Keratinocyte (primary cell): ENCODE measurements around the gene TRPM3. TPM values are rescaled to one million over a fixed set of nuclear protein-coding genes. Genes with fewer than 3 reads are reported as not detected.

ENCODE experiments used
- DNase-seq: peaks from one replicate; pipeline ENCODE4 v3.0.0-alpha.2; 2011; ENCODE audit warnings: low read depth, missing footprints, low spot score
- FAIRE-seq: peaks from 2 replicates; lab custom pipeline; 2011; peaks lifted over from hg19 to GRCh38; lab: Jason Lieb, UNC
- H2AFZ ChIP-seq: 2 replicates; pipeline ENCODE4 v1.6.0; 2012; ENCODE audit warnings: low read length, control low read depth, inconsistent platforms; ENCODE audit not compliant: control insufficient read depth
- H3K27ac ChIP-seq: 2 replicates; pipeline ENCODE4 v1.5.1; 2011; ENCODE audit warnings: low read length; ENCODE audit not compliant: control insufficient read depth, insufficient read depth
- H3K27me3 ChIP-seq: 3 replicates; pipeline ENCODE4 v1.6.0; 2011; ENCODE audit warnings: low read length; ENCODE audit not compliant: control insufficient read depth, insufficient read depth; ENCODE audit errors: extremely low read depth
- H3K36me3 ChIP-seq, 2 experiments: 2 replicates in 1 of 2; 3 replicates in 1 of 2; pipeline ENCODE4 v1.5.1; 2011; ENCODE audit warnings: low read length in 2 of 2, mild to moderate bottlenecking in 1 of 2; ENCODE audit not compliant: control insufficient read depth in 2 of 2, insufficient read depth in 2 of 2; ENCODE audit errors: extremely low read depth in 1 of 2
- H3K4me1 ChIP-seq: 3 replicates; pipeline ENCODE4 v1.5.1; 2011; ENCODE audit warnings: low read length; ENCODE audit not compliant: control insufficient read depth, insufficient read depth; ENCODE audit errors: extremely low read depth
- H3K4me2 ChIP-seq: 3 replicates; pipeline ENCODE4 v1.6.0; 2011; ENCODE audit warnings: low read depth, low read length; ENCODE audit not compliant: control insufficient read depth, insufficient read depth; ENCODE audit errors: extremely low read depth
- H3K4me3 ChIP-seq, 3 experiments: fragments of 200-600 bp in 1 of 3; sonication (generic) in 1 of 3; 2 replicates in 2 of 3; 3 replicates in 1 of 3; pipeline ENCODE4 v1.5.1; 2011 to 2016; ENCODE audit warnings: low read length in 3 of 3, mild to moderate bottlenecking in 3 of 3, control low read depth in 2 of 3, inconsistent platforms in 1 of 3, low read depth in 1 of 3, mixed read lengths in 1 of 3, mixed run types in 1 of 3, moderate library complexity in 1 of 3; ENCODE audit not compliant: control insufficient read depth in 2 of 3, insufficient read depth in 2 of 3; ENCODE audit errors: extremely low read depth in 1 of 3
- H3K79me2 ChIP-seq: 2 replicates; pipeline ENCODE4 v1.6.0; 2012; ENCODE audit warnings: low read length; ENCODE audit not compliant: control insufficient read depth, insufficient read depth
- H3K9ac ChIP-seq: 3 replicates; pipeline ENCODE4 v1.6.0; 2011; ENCODE audit warnings: low read length; ENCODE audit not compliant: control insufficient read depth, insufficient read depth; ENCODE audit errors: extremely low read depth
- H3K9me1 ChIP-seq: 3 replicates; pipeline ENCODE4 v1.6.0; 2011; ENCODE audit warnings: low read length; ENCODE audit not compliant: control insufficient read depth, insufficient read depth; ENCODE audit errors: extremely low read depth
- H3K9me3 ChIP-seq: 2 replicates; pipeline ENCODE4 v1.5.1; 2012; ENCODE audit warnings: low read depth, low read length; ENCODE audit not compliant: control insufficient read depth
- H4K20me1 ChIP-seq: 3 replicates; pipeline ENCODE4 v1.6.0; 2011; ENCODE audit warnings: low read length; ENCODE audit not compliant: control insufficient read depth, insufficient read depth; ENCODE audit errors: extremely low read depth
- CTCF ChIP-seq, 3 experiments: IDR thresholded peaks in 1 of 3; conservative IDR thresholded peaks in 1 of 3; optimal IDR thresholded peaks in 1 of 3; 2 replicates in 2 of 3; 3 replicates in 1 of 3; pipeline versions ENCODE3 to v1.5.1; 2011; ENCODE audit warnings: low read length in 3 of 3, mild to moderate bottlenecking in 3 of 3, moderate library complexity in 2 of 3, control low read depth in 1 of 3, inconsistent platforms in 1 of 3; ENCODE audit not compliant: insufficient read depth in 2 of 3; ENCODE audit errors: extremely low read depth in 1 of 3
- EZH2 ChIP-seq: IDR thresholded peaks from one replicate; pipeline ENCODE4 v1.6.1; 2012; ENCODE audit warnings: inconsistent platforms, mild to moderate bottlenecking, low read length, moderate library complexity
- dilution Hi-C: fragments of 300-500 bp; cut with MboI; formaldehyde crosslinking; loops from one replicate; pipeline ENCODE4 v1.7.0; 2020; ENCODE audit warnings: low sequenced_read_pairs; ENCODE audit not compliant: extremely low pct_ligation_motif_present
- polyA plus RNA-seq, 5 experiments: library from polyadenylated mRNA; depleted of rRNA in 3 of 5; stranded (reverse) in 3 of 5; stranded (forward) in 1 of 5; unstranded in 1 of 5; fragments of >200 nt; gene quantifications; 1 replicate in 1 of 5; 2 replicates in 3 of 5; 3 replicates in 1 of 5; pipeline versions ENCODE4 v1.2.1 to v1.2.3, GENCODE V29; 2011 to 2012; ENCODE audit warnings: missing spikeins in 2 of 5, low read depth in 1 of 5, low replicate concordance in 1 of 5

The TRPM3 gene
- polyA plus RNA-seq, 1 donor (not counting 4 experiments of a cell fraction or from before 2014, with no cell fraction given), result 0.03 TPM

GRCh38 chr9:71005456-71005855 lies 116.0 kb downstream of the TRPM3 start:
- no peaks in the 10 kb centered on the region for H3K79me2 ChIP-seq
- no peaks in the 10 kb centered on the region for H3K36me3 ChIP-seq
- no peaks in the 10 kb centered on the region for H3K9me1 ChIP-seq
- no peak for DNase-seq
- H4K20me1 ChIP-seq, result no peaks in the 10 kb centered on the region
- no peak overlapping the region for H2AFZ ChIP-seq
- no peak overlapping the region for H3K9ac ChIP-seq
- H3K27me3 ChIP-seq, result peaks cover 3% of the 10 kb centered on the region
- no peak for TF ChIP-seq EZH2
- no peak for TF ChIP-seq CTCF (optimal IDR thresholded peaks at IDR 0.05 in 1 of 3, IDR thresholded peaks at IDR 0.05 in 1 of 3, conservative IDR thresholded peaks at IDR 0.05 in 1 of 3; ENCODE audit: extremely low read depth in 1 of 3, insufficient read depth in 2 of 3, low read length in 3 of 3)
- no peak overlapping the region for H3K4me3 ChIP-seq
- no peak overlapping the region for H3K27ac ChIP-seq
- H3K4me1 ChIP-seq, result no peaks in the 10 kb centered on the region
- no peaks in the 10 kb centered on the region for H3K9me3 ChIP-seq
- H3K4me2 ChIP-seq, result no peak overlapping the region
- dilution Hi-C loops, result no loop called here
- no peak for FAIRE-seq

GRCh38 chr9:71004196-71004595 lies 117.2 kb downstream of the TRPM3 start:
- H3K9ac ChIP-seq, result no peak overlapping the region
- no peaks in the 10 kb centered on the region for H3K4me1 ChIP-seq
- H3K27ac ChIP-seq, result no peak overlapping the region
- H3K9me1 ChIP-seq, result no peaks in the 10 kb centered on the region
- no peaks in the 10 kb centered on the region for H3K36me3 ChIP-seq
- H3K27me3 ChIP-seq, result peaks cover 3% of the 10 kb centered on the region
- FAIRE-seq (no peak), DNase-seq (no peak)
- TF ChIP-seq EZH2, result no peak
- H3K9me3 ChIP-seq, result no peaks in the 10 kb centered on the region
- dilution Hi-C loops, result no loop called here
- no peak overlapping the region for H3K4me2 ChIP-seq
- no peak overlapping the region for H2AFZ ChIP-seq
- no peaks in the 10 kb centered on the region for H3K79me2 ChIP-seq
- no peaks in the 10 kb centered on the region for H4K20me1 ChIP-seq
- H3K4me3 ChIP-seq, result no peak overlapping the region

GRCh38 chr9:71003346-71003745 lies 118.1 kb downstream of the TRPM3 start:
- no peak for DNase-seq
- Histone ChIP-seq H3K4me2 (no peak overlapping the region), H2AFZ (no peak overlapping the region), H3K9ac (no peak overlapping the region), H3K4me3 (no peak overlapping the region), H3K36me3 (no peaks in the 10 kb centered on the region), H3K4me1 (no peaks in the 10 kb centered on the region), H3K79me2 (no peaks in the 10 kb centered on the region), H3K27ac (no peak overlapping the region), H3K9me1 (no peaks in the 10 kb centered on the region), H3K27me3 (peaks cover 3% of the 10 kb centered on the region), H4K20me1 (no peaks in the 10 kb centered on the region), H3K9me3 (no peaks in the 10 kb centered on the region)
- TF ChIP-seq CTCF (optimal IDR thresholded peaks at IDR 0.05 in 1 of 3, IDR thresholded peaks at IDR 0.05 in 1 of 3, conservative IDR thresholded peaks at IDR 0.05 in 1 of 3; ENCODE audit: extremely low read depth in 1 of 3, insufficient read depth in 2 of 3, low read length in 3 of 3), result peak in 2 of 3 experiments; percentile 2 to 9
- no peak for TF ChIP-seq EZH2
- dilution Hi-C loops, result no loop called here
- FAIRE-seq, result no peak
